ENCODE measurements around the gene PMP22. TPM values are rescaled to one million over a fixed set of nuclear protein-coding genes. Genes with fewer than 3 reads are reported as not detected.
A peak's percentile ranks its signal among the peaks of the same experiment; 100 is the strongest.

PMP22 gene
- total RNA-seq, 1 experiment from 2014 or later, result 1.7 TPM

GRCh38 chr17:15289285-15290183 is 24.4 kb upstream of the PMP22 start:
- peak overlapping the region; percentile 9 for H3K4me3 Mint-ChIP-seq (ENCODE audit: low read depth, unreplicated experiment)
- H3K4me1 Mint-ChIP-seq (ENCODE audit: low read depth, unreplicated experiment), result peaks cover 6% of the 10 kb centered on the region
- intact Hi-C loops (cut with micrococcal nuclease; ENCODE audit: unreplicated experiment), result no loop called here
- H3K9me3 Mint-ChIP-seq (ENCODE audit: low read depth, unreplicated experiment), result peaks cover 3% of the 10 kb centered on the region
- DNase-seq, result peak; percentile 25
- H3K27ac Mint-ChIP-seq (ENCODE audit: unreplicated experiment), result peak overlapping the region; percentile 73
- H3K27me3 Mint-ChIP-seq (ENCODE audit: unreplicated experiment), result peaks cover 14% of the 10 kb centered on the region
- H3K36me3 Mint-ChIP-seq (ENCODE audit: insufficient read depth, unreplicated experiment), result peaks cover 6% of the 10 kb centered on the region
- CTCF ChIA-PET, result interaction anchor here (0.8 kb wide), 1 partner anchor 88 kb away, joined by 3 read pairs; no protein-coding TSS in a partner anchor
- BruUV-seq (replicated peaks), result no TSS peak
- TF ChIP-seq CTCF (IDR thresholded peaks at IDR 0.05; ENCODE audit: unreplicated experiment), result no peak

- Mint-ChIP-seq H3K4me3 (ENCODE audit: low read depth, unreplicated experiment) (no peak overlapping the region), H3K9me3 (ENCODE audit: low read depth, unreplicated experiment) (peaks cover 3% of the 10 kb centered on the region), H3K27me3 (ENCODE audit: unreplicated experiment) (peaks cover 16% of the 10 kb centered on the region), H3K27ac (ENCODE audit: unreplicated experiment) (no peak overlapping the region), H3K36me3 (ENCODE audit: insufficient read depth, unreplicated experiment) (peaks cover 6% of the 10 kb centered on the region), H3K4me1 (ENCODE audit: low read depth, unreplicated experiment) (peaks cover 6% of the 10 kb centered on the region)
- no peak for TF ChIP-seq CTCF (IDR thresholded peaks at IDR 0.05; ENCODE audit: unreplicated experiment)
- intact Hi-C loops (cut with micrococcal nuclease; ENCODE audit: unreplicated experiment), result no loop called here
- no TSS peak for BruUV-seq (replicated peaks)
- CTCF ChIA-PET, result interaction anchor here (0.8 kb wide), 1 partner anchor 89 kb away, joined by 3 read pairs; no protein-coding TSS in a partner anchor
- DNase-seq, result no peak
Observed at GRCh38 chr17:15288859-15289258, 23.7 kb upstream of the PMP22 start.

DNA sequence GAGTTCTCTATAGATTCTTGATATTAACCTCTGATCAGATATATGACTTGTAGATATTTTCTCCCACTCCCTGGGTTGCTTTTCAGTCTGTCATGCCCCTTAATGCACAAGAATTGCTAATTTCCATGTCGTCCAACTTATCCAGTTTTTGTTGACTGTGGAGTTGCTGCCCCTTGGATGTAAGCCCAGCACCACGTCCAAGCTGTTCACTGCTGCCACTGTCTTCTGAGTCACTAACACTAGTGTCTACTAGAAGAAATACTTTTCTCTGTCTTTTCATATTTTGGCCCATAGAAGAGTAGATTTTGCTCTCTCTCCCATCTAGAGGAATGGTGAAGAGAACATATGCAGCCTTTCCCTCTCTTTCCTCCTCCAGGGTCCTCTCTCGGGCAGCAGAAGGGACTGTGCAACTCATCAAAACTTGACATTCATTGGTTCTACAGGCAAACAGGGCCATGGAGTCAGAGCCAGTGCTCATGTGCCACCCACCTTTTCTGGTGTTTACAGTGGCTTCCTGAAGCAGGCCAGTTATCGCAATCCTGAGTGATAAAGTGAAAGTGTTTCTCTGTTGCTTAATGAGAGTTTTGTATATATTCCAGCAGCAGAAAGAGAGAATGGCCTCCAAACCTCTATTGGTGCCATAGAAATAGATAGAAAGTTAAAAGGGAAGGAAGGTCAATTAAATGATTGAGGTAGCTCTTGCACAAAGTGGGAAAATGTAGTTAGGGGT is 22.6 kb upstream of the PMP22 start:
- no peak for DNase-seq
- intact Hi-C loops (cut with micrococcal nuclease; ENCODE audit: unreplicated experiment), result no loop called here
- no TSS peak for BruUV-seq (replicated peaks)
- TF ChIP-seq CTCF (IDR thresholded peaks at IDR 0.05; ENCODE audit: unreplicated experiment), result no peak
- peaks cover 6% of the 10 kb centered on the region for H3K36me3 Mint-ChIP-seq (ENCODE audit: insufficient read depth, unreplicated experiment)
- no peak overlapping the region for H3K4me3 Mint-ChIP-seq (ENCODE audit: low read depth, unreplicated experiment)
- H3K27me3 Mint-ChIP-seq (ENCODE audit: unreplicated experiment), result peaks cover 21% of the 10 kb centered on the region
- no peaks in the 10 kb centered on the region for H3K9me3 Mint-ChIP-seq (ENCODE audit: low read depth, unreplicated experiment)
- CTCF ChIA-PET, result no interaction called here
- peaks cover 6% of the 10 kb centered on the region for H3K4me1 Mint-ChIP-seq (ENCODE audit: low read depth, unreplicated experiment)
- no peak overlapping the region for H3K27ac Mint-ChIP-seq (ENCODE audit: unreplicated experiment)

- Mint-ChIP-seq H3K4me3 (ENCODE audit: low read depth, unreplicated experiment) (no peak overlapping the region), H3K27ac (ENCODE audit: unreplicated experiment) (no peak overlapping the region), H3K9me3 (ENCODE audit: low read depth, unreplicated experiment) (no peaks in the 10 kb centered on the region), H3K4me1 (ENCODE audit: low read depth, unreplicated experiment) (no peaks in the 10 kb centered on the region), H3K36me3 (ENCODE audit: insufficient read depth, unreplicated experiment) (peaks cover 6% of the 10 kb centered on the region), H3K27me3 (ENCODE audit: unreplicated experiment) (peaks cover 14% of the 10 kb centered on the region)
- no TSS peak for BruUV-seq (replicated peaks)
- no peak for DNase-seq
- intact Hi-C loops (cut with micrococcal nuclease; ENCODE audit: unreplicated experiment), result no loop called here
- no peak for TF ChIP-seq CTCF (IDR thresholded peaks at IDR 0.05; ENCODE audit: unreplicated experiment)
- CTCF ChIA-PET, result no interaction called here
Observed at GRCh38 chr17:15285466-15285865, 20.3 kb upstream of the PMP22 start.
